Neuronal stem cell (in vitro differentiated cells): ENCODE measurements around the gene RASSF6.

Experiments used
- DNase-seq: peaks from one replicate; pipeline ENCODE4 v3.0.0-alpha.2; 2013; ENCODE audit warnings: low spot score
- H2AFZ ChIP-seq: one replicate; pipeline ENCODE4 v1.6.1; 2013; ENCODE audit warnings: mild to moderate bottlenecking, low read length, inconsistent platforms
- H2AK5ac ChIP-seq: 2 replicates; pipeline ENCODE4 v1.6.1; 2013; ENCODE audit warnings: low read depth, mild to moderate bottlenecking, inconsistent platforms, low read length, moderate library complexity, mixed read lengths
- H2BK120ac ChIP-seq: 2 replicates; pipeline ENCODE4 v1.6.1; 2013; ENCODE audit warnings: low read depth, mild to moderate bottlenecking, inconsistent platforms, low read length, moderate library complexity, mixed read lengths
- H2BK12ac ChIP-seq: one replicate; pipeline ENCODE4 v1.6.1; 2013; ENCODE audit warnings: low read length, inconsistent platforms
- H2BK15ac ChIP-seq: 2 replicates; pipeline ENCODE4 v1.6.1; 2013; ENCODE audit warnings: mild to moderate bottlenecking, low read length, inconsistent platforms, mixed read lengths
- H2BK5ac ChIP-seq: one replicate; pipeline ENCODE4 v1.6.1; 2013; ENCODE audit warnings: inconsistent platforms, mild to moderate bottlenecking, low read length, moderate library complexity
- H3K14ac ChIP-seq: one replicate; pipeline ENCODE4 v1.6.1; 2013; ENCODE audit warnings: low read length, inconsistent platforms
- H3K18ac ChIP-seq: 2 replicates; pipeline ENCODE4 v1.6.1; 2013; ENCODE audit warnings: low read length, inconsistent platforms
- H3K23ac ChIP-seq: 2 replicates; pipeline ENCODE4 v1.6.1; 2013; ENCODE audit warnings: low read depth, mild to moderate bottlenecking, mixed read lengths, low read length, inconsistent platforms; ENCODE audit not compliant: poor library complexity
- H3K27ac ChIP-seq: replicated peaks from 3 replicates; pipeline ENCODE4 v1.5.1; 2013; ENCODE audit warnings: low read length, inconsistent platforms
- H3K27me3 ChIP-seq, 3 experiments: 2 replicates each; pipeline ENCODE4 v1.6.1; 2013; ENCODE audit warnings: low read length in 3 of 3, mild to moderate bottlenecking in 2 of 3, inconsistent platforms in 1 of 3, low read depth in 1 of 3, mixed read lengths in 1 of 3, moderate library complexity in 1 of 3; ENCODE audit not compliant: control insufficient read depth in 3 of 3, insufficient read depth in 3 of 3
- H3K36me3 ChIP-seq, 2 donors: replicated peaks in 1 of 2; 2 replicates each; pipeline ENCODE4 v1.6.1; 2013; ENCODE audit warnings: low read length in 2 of 2; ENCODE audit not compliant: control insufficient read depth in 2 of 2, insufficient read depth in 2 of 2
- H3K4ac ChIP-seq: 2 replicates; pipeline ENCODE4 v1.6.1; 2013; ENCODE audit warnings: inconsistent platforms, mild to moderate bottlenecking, low read length, moderate library complexity
- H3K4me1 ChIP-seq, 2 donors: 1 replicate in 1 of 2; 2 replicates in 1 of 2; pipeline ENCODE4 v1.6.1; 2013; ENCODE audit warnings: low read length in 2 of 2, low read depth in 1 of 2; ENCODE audit not compliant: control insufficient read depth in 2 of 2, insufficient read depth in 1 of 2
- H3K4me2 ChIP-seq: one replicate; pipeline ENCODE4 v1.6.1; 2013; ENCODE audit warnings: mild to moderate bottlenecking, low read length, inconsistent platforms; ENCODE audit not compliant: insufficient read depth, poor library complexity, severe bottlenecking
- H3K4me3 ChIP-seq, 2 donors: 2 replicates each; pipeline ENCODE4 v1.5.1; 2013; ENCODE audit warnings: low read length in 2 of 2, mild to moderate bottlenecking in 2 of 2, inconsistent platforms in 1 of 2, moderate library complexity in 1 of 2
- H3K79me1 ChIP-seq: one replicate; pipeline ENCODE4 v1.6.1; 2013; ENCODE audit warnings: low read depth, mild to moderate bottlenecking, inconsistent platforms, low read length, moderate library complexity
- H3K9ac ChIP-seq: one replicate; pipeline ENCODE4 v1.6.1; 2013; ENCODE audit warnings: mild to moderate bottlenecking, low read depth, low read length, inconsistent platforms; ENCODE audit not compliant: poor library complexity
- H3K9me3 ChIP-seq, 2 donors: replicated peaks in 1 of 2; 2 replicates each; pipeline versions ENCODE3 to v1.6.1; 2013; ENCODE audit warnings: low read length in 2 of 2, mild to moderate bottlenecking in 2 of 2, inconsistent platforms in 1 of 2, low read depth in 1 of 2, mixed read lengths in 1 of 2, moderate library complexity in 1 of 2; ENCODE audit not compliant: control insufficient read depth in 2 of 2, insufficient read depth in 1 of 2
- H4K8ac ChIP-seq: one replicate; pipeline ENCODE4 v1.6.1; 2013; ENCODE audit warnings: low read depth, mild to moderate bottlenecking, inconsistent platforms, low read length, moderate library complexity
- H4K91ac ChIP-seq: one replicate; pipeline ENCODE4 v1.6.1; 2013; ENCODE audit warnings: low read length, low read depth, mild to moderate bottlenecking, inconsistent platforms; ENCODE audit not compliant: poor library complexity
- WGBS, 2 donors: extraction: QIAGEN DNeasy Blood & Tissue Kit; methylation state at CpG; one replicate each; pipeline ENCODE4 v1.1.7; 2013; ENCODE audit warnings: missing lambda C conversion rate in 2 of 2, mixed read lengths in 1 of 2; ENCODE audit not compliant: insufficient read length in 2 of 2, insufficient replicate concordance in 1 of 2; ENCODE audit errors: extremely low coverage in 2 of 2; 5-methylcytosine and 5-hydroxymethylcytosine counted together

RASSF6 gene

DNA sequence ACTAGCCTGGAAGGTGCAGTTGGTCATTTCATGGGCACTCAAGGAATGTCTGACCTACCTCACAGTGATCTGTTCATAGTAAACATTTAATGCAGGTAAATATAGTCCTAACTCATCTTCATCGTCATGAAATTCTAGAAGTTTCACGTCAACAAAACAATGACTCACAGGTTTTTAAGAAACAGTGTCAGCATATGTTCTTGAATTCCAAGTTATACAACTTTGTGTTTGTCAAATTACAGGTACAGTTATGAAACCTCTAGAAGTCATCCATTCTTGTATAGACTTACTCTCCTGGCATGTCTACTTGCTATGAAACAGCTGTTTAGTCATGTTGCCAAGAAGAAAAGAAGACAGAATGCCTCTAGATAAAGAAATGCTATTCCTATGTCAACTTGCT is 92.1 kb downstream of the RASSF6 start:
- Histone ChIP-seq H3K18ac (no peak overlapping the region), H3K4me1 (no peaks in the 10 kb centered on the region), H3K4me3 (no peak overlapping the region), H2AFZ (no peak overlapping the region), H3K27ac (no peak overlapping the region), H3K23ac (no peak overlapping the region), H3K4me2 (no peak overlapping the region), H3K9me3 (no peaks in the 10 kb centered on the region), H2BK15ac (no peak overlapping the region), H3K9ac (no peak overlapping the region), H2BK120ac (no peak overlapping the region), H3K4ac (no peak overlapping the region), H2BK12ac (no peak overlapping the region), H3K27me3 (no peaks in the 10 kb centered on the region), H2BK5ac (no peak overlapping the region), H3K79me1 (no peaks in the 10 kb centered on the region), H4K8ac (no peak overlapping the region), H3K36me3 (no peaks in the 10 kb centered on the region), H3K14ac (no peak overlapping the region), H4K91ac (no peak overlapping the region), H2AK5ac (no peak overlapping the region)
- no CpG with 5 or more reads among the region's 2 CpGs for WGBS, 2 donors
- no peak for DNase-seq

DNA sequence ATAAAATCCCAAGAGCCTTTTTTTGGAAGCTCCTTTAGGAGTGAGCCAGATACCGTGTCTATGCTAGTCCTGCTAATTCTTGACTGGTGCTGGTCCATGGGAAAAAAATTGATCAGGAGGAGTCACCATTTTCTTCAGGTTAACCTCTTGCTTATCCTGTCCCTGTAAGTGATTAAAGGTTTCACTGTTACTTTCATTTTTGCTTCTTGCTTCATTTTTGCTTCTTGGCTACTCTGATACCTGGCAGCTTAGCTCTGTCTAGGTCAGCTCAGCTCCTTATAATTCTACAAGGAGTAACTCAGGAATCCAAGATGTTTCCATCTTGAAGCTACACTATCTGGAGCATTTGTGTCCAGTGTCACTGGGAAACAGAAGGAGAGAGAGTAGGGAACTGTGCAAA is 93.0 kb downstream of the RASSF6 start:
- Histone ChIP-seq H3K14ac (no peak overlapping the region), H4K91ac (no peak overlapping the region), H2AFZ (no peak overlapping the region)

DNA sequence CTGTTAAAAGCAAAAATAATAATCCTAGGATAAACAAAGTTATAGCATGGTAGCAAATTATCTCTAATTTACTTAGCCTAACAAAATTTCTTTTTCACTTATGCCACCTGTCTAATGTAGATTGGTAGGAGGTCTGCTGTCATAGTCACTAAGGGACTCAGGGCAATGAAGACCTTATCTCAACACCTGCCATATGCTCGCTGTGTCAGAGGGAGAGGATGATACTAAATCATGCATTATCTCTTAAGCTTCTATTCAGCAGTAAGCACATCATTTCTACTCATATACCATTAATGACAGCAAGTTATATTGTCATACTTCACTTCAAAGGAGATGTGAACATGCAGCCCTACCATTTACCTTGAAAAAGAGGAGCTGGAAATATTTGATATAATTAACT is 94.6 kb downstream of the RASSF6 start:
- H3K4me3 ChIP-seq: no peak overlapping the region
- WGBS, 2 donors: no CpG with 5 or more reads among the region's 1 CpG

More for the DNA sequence above, 93.0 kb downstream of the RASSF6 start:
- H3K23ac ChIP-seq: no peak overlapping the region
- H2BK12ac ChIP-seq: no peak overlapping the region
- H3K4me3 ChIP-seq: no peak overlapping the region
- no peak overlapping the region for H3K9ac ChIP-seq
- H2BK120ac ChIP-seq: no peak overlapping the region
- H3K18ac ChIP-seq: no peak overlapping the region
- no peak overlapping the region for H3K4me2 ChIP-seq
- H3K27me3 ChIP-seq: no peaks in the 10 kb centered on the region
- WGBS, 2 donors: no CpG with 5 or more reads among the region's 1 CpG
- no peak overlapping the region for H3K27ac ChIP-seq
- H3K9me3 ChIP-seq: no peaks in the 10 kb centered on the region
- no peak overlapping the region for H4K8ac ChIP-seq
- H2BK15ac ChIP-seq: no peak overlapping the region
- no peak overlapping the region for H2AK5ac ChIP-seq
- no peak overlapping the region for H2BK5ac ChIP-seq
- no peak for DNase-seq
- no peaks in the 10 kb centered on the region for H3K79me1 ChIP-seq
- no peak overlapping the region for H3K4ac ChIP-seq
- H3K4me1 ChIP-seq: no peaks in the 10 kb centered on the region
- no peaks in the 10 kb centered on the region for H3K36me3 ChIP-seq

GRCh38 chr4:73523126-73523525 is 97.1 kb downstream of the RASSF6 start:
- Histone ChIP-seq H4K8ac (no peak overlapping the region), H4K91ac (no peak overlapping the region), H3K9ac (no peak overlapping the region), H3K23ac (no peak overlapping the region), H2AFZ (no peak overlapping the region), H3K27me3 (no peaks in the 10 kb centered on the region), H3K4me1 (peaks cover 0 to 5% of the 10 kb centered on the region in 2 donors), H3K9me3 (no peaks in the 10 kb centered on the region), H2BK15ac (no peak overlapping the region), H2BK120ac (no peak overlapping the region), H3K4me2 (no peak overlapping the region), H2BK12ac (no peak overlapping the region), H3K14ac (no peak overlapping the region), H3K18ac (no peak overlapping the region), H3K4me3 (no peak overlapping the region), H2AK5ac (no peak overlapping the region), H3K4ac (no peak overlapping the region), H2BK5ac (no peak overlapping the region), H3K79me1 (no peaks in the 10 kb centered on the region), H3K36me3 (no peaks in the 10 kb centered on the region), H3K27ac (no peak overlapping the region)
- no peak for DNase-seq
- no CpG with 5 or more reads among the region's 2 CpGs for WGBS, 2 donors

More for the DNA sequence above, 94.6 kb downstream of the RASSF6 start:
- Histone ChIP-seq H3K27ac (no peak overlapping the region), H3K18ac (no peak overlapping the region), H4K8ac (no peak overlapping the region), H3K4me2 (no peak overlapping the region), H2BK12ac (no peak overlapping the region), H3K4me1 (peaks cover 0 to 5% of the 10 kb centered on the region in 2 donors), H3K14ac (no peak overlapping the region), H3K36me3 (no peaks in the 10 kb centered on the region), H3K23ac (no peak overlapping the region), H2BK15ac (no peak overlapping the region), H2AFZ (no peak overlapping the region), H3K9ac (no peak overlapping the region), H2BK5ac (no peak overlapping the region), H4K91ac (no peak overlapping the region), H2AK5ac (no peak overlapping the region), H2BK120ac (no peak overlapping the region), H3K79me1 (no peaks in the 10 kb centered on the region), H3K27me3 (no peaks in the 10 kb centered on the region), H3K9me3 (no peaks in the 10 kb centered on the region), H3K4ac (no peak overlapping the region)
- DNase-seq: no peak
